ENCODE results near the gene STK11IP. TPM values are rescaled to one million over a fixed set of nuclear protein-coding genes. Genes with fewer than 3 reads are reported as not detected.
A peak's percentile ranks its signal among the peaks of the same experiment; 100 is the strongest.

Gene STK11IP
- total RNA-seq (2011; cell fraction: chromatin; rRNA removed; ENCODE audit: low replicate concordance) = 27.6 and 95.1 TPM in 2 replicates
- total RNA-seq (2011; cell fraction: nucleolus; rRNA removed) = 56.0 and 75.7 TPM in 2 replicates
- 40.2 and 44.7 TPM in 2 replicates for total RNA-seq (2011; cell fraction: nucleoplasm; rRNA removed)
- 8.5 and 10.3 TPM in 2 replicates for total RNA-seq (2014; rRNA removed)
- 3.3 TPM in 2 replicates for total RNA-seq (2014; rRNA removed; fragmentation: Illumina TruSeq; extraction: Trizol)
- 5.6 and 6.5 TPM in 2 replicates for total RNA-seq (2015; rRNA removed; fragmentation: Illumina TruSeq; extraction: Trizol)
- total RNA-seq (2021) = 20.6 and 21.7 TPM in 2 replicates
- 4.7 and 14.4 TPM in 2 replicates for polyA plus RNA-seq (2011; rRNA removed)
- 5.6 and 6.8 TPM in 2 replicates for polyA plus RNA-seq (2011; cell fraction: cytosol; rRNA removed)
- polyA plus RNA-seq (2011; cell fraction: nucleus; rRNA removed) = 89.3 and 106 TPM in 2 replicates
- 14.2 TPM in 2 replicates for polyA plus RNA-seq (2012)
- 7.3 and 10.6 TPM in 2 replicates for polyA plus RNA-seq (2014; fragmentation: Illumina TruSeq; extraction: Trizol)
- under 1 TPM; 0.52 to 0.89 TPM for polyA plus RNA-seq (2014; fragmentation: Nextera tagmentation; extraction: Ambion mirVana)
- 9.0 and 12.6 TPM in 2 replicates for polyA plus RNA-seq (2014; rRNA removed)
- 5.2 and 5.4 TPM in 2 replicates for polyA minus RNA-seq (2011; rRNA and poly(A)+ RNA removed)
- 9.6 and 10.6 TPM in 2 replicates for polyA minus RNA-seq (2011; cell fraction: cytosol; rRNA and poly(A)+ RNA removed)
- polyA minus RNA-seq (2011; cell fraction: nucleus; rRNA and poly(A)+ RNA removed) = 27.2 and 31.0 TPM in 2 replicates
- percentile 54 among the genes with signal in this experiment for Bru-seq, nascent RNA
- BruChase-seq, experiment 1, labeled RNA remaining after a 2-hour chase = percentile 52 among the genes with signal in this experiment
- percentile 56 among the genes with signal in this experiment for BruChase-seq, experiment 2, labeled RNA remaining after a 6-hour chase
- long read RNA-seq, experiment 1, partial matches to known transcripts = 11 of 19 reads
- long read RNA-seq, experiment 1, other reads (novel, unspliced or antisense) = 4 of 19 reads
- long read RNA-seq, experiment 2, partial matches to known transcripts = 12 of 22 reads
- long read RNA-seq, experiment 2, other reads (novel, unspliced or antisense) = 9 of 22 reads
- long read RNA-seq, experiment 3, partial matches to known transcripts = 1 of 2 reads
- long read RNA-seq, experiment 3, other reads (novel, unspliced or antisense) = 1 of 2 reads

- Histone ChIP-seq H3K4me3 (peak within 1 kb of the TSS; percentile 53), H3K9me3 (replicated peaks; ENCODE audit: control insufficient read depth, insufficient read depth, low read depth, low read length) (no peaks in the 10 kb centered on the region), H3K4me2 (ENCODE audit: insufficient read depth, low read length) (peak within 1 kb of the TSS; percentile 90), H4K20me1 (replicated peaks; ENCODE audit: control insufficient read depth, insufficient read depth, low read length) (no peaks in the 10 kb centered on the region), H3K27me3 (ENCODE audit: control insufficient read depth in 2 of 2, insufficient read depth in 2 of 2, low read length in 2 of 2) (no peaks in the 10 kb centered on the region), H3K27ac (ENCODE audit: extremely low read depth, low read depth, low read length) (peak within 1 kb of the TSS; percentile 90), H3K36me3 (ENCODE audit: control insufficient read depth, insufficient read depth, low read length) (no peaks in the 10 kb centered on the region; the same call in 2 of the 3 replicates), H3K4me1 (replicated peaks in 1 of 2; ENCODE audit: control insufficient read depth in 2 of 2, insufficient read depth in 2 of 2, low read length in 2 of 2) (peaks cover 9 to 20% of the 10 kb centered on the region in 2 experiments), H2AFZ (ENCODE audit: low read depth, low read length) (peak within 1 kb of the TSS; percentile 95), H3K9me1 (ENCODE audit: control insufficient read depth, insufficient read depth, low read length) (no peaks in the 10 kb centered on the region), H3K9ac (ENCODE audit: insufficient read depth in 1 of 2, low read depth in 2 of 2, low read length in 2 of 2) (peak within 1 kb of the TSS; percentile 91 to 92), H3K79me2 (ENCODE audit: control insufficient read depth, insufficient read depth, low read length) (peaks cover 17% of the 10 kb centered on the region)
- BruUV-seq (replicated peaks) = no TSS peak
- peak; percentile 95 to 97 (median 96) for DNase-seq (ENCODE audit: extremely low read depth in 1 of 4, low spot score in 3 of 4)
- in situ Hi-C loops (cut with MboI) = no loop called here
- ChIA-PET POLR2A (interaction anchor here (0.5 to 3.2 kb wide), 9 partner anchors 14 to 113 kb away, joined by 3 to 12 read pairs (median 3); partner anchors contain the start of genes INHA and OBSL1), CTCF (ENCODE audit: low intra/inter-chr PET ratio) (no interaction called here)
- peak; percentile 96 for FAIRE-seq
- under 1% methylated on average over 33 of the region's 57 CpGs for WGBS (ENCODE audit: insufficient coverage, low coverage, missing lambda C conversion rate)
- ATAC-seq = peak; percentile 94
- intact Hi-C loops (cut with micrococcal nuclease) = loop anchor here (5.0 kb wide), 2 partner anchors 35 to 320 kb away; partner anchors contain the start of gene DNAJB2
- no peak for TF ChIP-seq ELK1 (CRISPR knock-in tag; IDR thresholded peaks at IDR 0.05)
- peak; percentile 53; the same call in 1 of the 2 replicates for TF ChIP-seq CXXC5 (CRISPR knock-in tag; IDR thresholded peaks at IDR 0.05)
- peak; percentile 76; the same call in 1 of the 2 replicates for TF ChIP-seq ZNF12 (CRISPR knock-in tag; IDR thresholded peaks at IDR 0.05)
- no peak for TF ChIP-seq IRF1 (CRISPR knock-in tag; IDR thresholded peaks at IDR 0.05; ENCODE audit: borderline replicate concordance)
- TF ChIP-seq, protein P1, sequence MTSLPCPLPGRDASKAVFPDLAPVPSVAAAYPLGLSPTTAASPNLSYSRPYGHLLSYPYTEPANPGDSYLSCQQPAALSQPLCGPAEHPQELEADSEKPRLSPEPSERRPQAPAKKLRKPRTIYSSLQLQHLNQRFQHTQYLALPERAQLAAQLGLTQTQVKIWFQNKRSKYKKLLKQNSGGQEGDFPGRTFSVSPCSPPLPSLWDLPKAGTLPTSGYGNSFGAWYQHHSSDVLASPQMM (CRISPR knock-in tag; IDR thresholded peaks at IDR 0.05) = no peak
- TF ChIP-seq PBX2 (CRISPR knock-in tag; IDR thresholded peaks at IDR 0.05; ENCODE audit: low read depth) = no peak
- peak; percentile 66 for TF ChIP-seq PBX2 (tag; conservative IDR thresholded peaks at IDR 0.05; ENCODE audit: low read depth)
- TF ChIP-seq SAFB2 (IDR thresholded peaks at IDR 0.05; ENCODE audit: borderline replicate concordance, low read depth, low read length, severe bottlenecking) = no peak
- TF ChIP-seq SUPT5H (IDR thresholded peaks at IDR 0.05) = peak; percentile 85
- TF ChIP-seq MXI1 (IDR thresholded peaks at IDR 0.05; ENCODE audit: low read depth, low read length) = peak; percentile 90
Measured at GRCh38 chr2:219597552-219598307, at the start of gene STK11IP. TSS of gene STK11IP (plus strand) at chr2:219597857. CDS start at chr2:219598120, 263 bp downstream.

Data from K562 (cell line).